ENCODE data around the gene MYBPC1.
"Not testable (repeated sequence)": the region's sequence is repeated elsewhere in the genome, so short reads cannot be mapped to it uniquely, and the experiment has no call there.

MYBPC1 gene

GRCh38 chr12:101713059-101713682 lies 118.4 kb downstream of the MYBPC1 start:
- H3K4me3 ChIP-seq (ENCODE audit: low read depth, low read length): no peak overlapping the region
- no peaks in the 10 kb centered on the region for H3K36me3 ChIP-seq (ENCODE audit: control insufficient read depth, insufficient read depth, low read length)
- no peaks in the 10 kb centered on the region for H3K27me3 ChIP-seq (ENCODE audit: control insufficient read depth, insufficient read depth, low read length)
- H3K9ac ChIP-seq (ENCODE audit: low read length): no peak overlapping the region
- H3K4me1 ChIP-seq (ENCODE audit: control insufficient read depth, insufficient read depth, low read length): peaks cover 3% of the 10 kb centered on the region; the same call in 1 of the 2 replicates
- no peak overlapping the region for H3K27ac ChIP-seq (ENCODE audit: low read depth, low read length)
- no peaks in the 10 kb centered on the region for H3K9me3 ChIP-seq (ENCODE audit: control insufficient read depth, insufficient read depth, low read depth, low read length)

- Histone ChIP-seq H3K9ac (ENCODE audit: low read length) (no peak overlapping the region), H3K4me3 (ENCODE audit: low read depth, low read length) (no peak overlapping the region), H3K9me3 (ENCODE audit: control insufficient read depth, insufficient read depth, low read depth, low read length) (no peaks in the 10 kb centered on the region), H3K4me1 (ENCODE audit: control insufficient read depth, insufficient read depth, low read length) (peaks cover 3% of the 10 kb centered on the region; the same call in 1 of the 2 replicates), H3K27ac (ENCODE audit: low read depth, low read length) (no peak overlapping the region), H3K27me3 (ENCODE audit: control insufficient read depth, insufficient read depth, low read length) (no peaks in the 10 kb centered on the region), H3K36me3 (ENCODE audit: control insufficient read depth, insufficient read depth, low read length) (no peaks in the 10 kb centered on the region)
Observed at GRCh38 chr12:101713930-101714329, 119.2 kb downstream of the MYBPC1 start.

- Histone ChIP-seq H3K9ac (ENCODE audit: low read length) (no peak overlapping the region), H3K27me3 (ENCODE audit: control insufficient read depth, insufficient read depth, low read length) (no peaks in the 10 kb centered on the region), H3K9me3 (ENCODE audit: control insufficient read depth, insufficient read depth, low read depth, low read length) (no peaks in the 10 kb centered on the region), H3K27ac (ENCODE audit: low read depth, low read length) (no peak overlapping the region), H3K4me1 (ENCODE audit: control insufficient read depth, insufficient read depth, low read length) (peaks cover 3% of the 10 kb centered on the region; the same call in 1 of the 2 replicates), H3K36me3 (ENCODE audit: control insufficient read depth, insufficient read depth, low read length) (no peaks in the 10 kb centered on the region), H3K4me3 (ENCODE audit: low read depth, low read length) (no peak overlapping the region)
Observed at GRCh38 chr12:101714877-101715444, 120.2 kb downstream of the MYBPC1 start.

- H3K27ac ChIP-seq (ENCODE audit: low read depth, low read length): no peak overlapping the region
Observed at GRCh38 chr12:101719566-101719965, 124.8 kb downstream of the MYBPC1 start.

GRCh38 chr12:101720118-101720517 lies 125.3 kb downstream of the MYBPC1 start:
- no peak overlapping the region for H3K9ac ChIP-seq (ENCODE audit: low read length)
- no peak overlapping the region for H3K4me3 ChIP-seq (ENCODE audit: low read depth, low read length)
- H3K4me1 ChIP-seq (ENCODE audit: control insufficient read depth, insufficient read depth, low read length): no peaks in the 10 kb centered on the region
- peaks cover 6% of the 10 kb centered on the region for H3K36me3 ChIP-seq (ENCODE audit: control insufficient read depth, insufficient read depth, low read length)
- H3K9me3 ChIP-seq (ENCODE audit: control insufficient read depth, insufficient read depth, low read depth, low read length): no peaks in the 10 kb centered on the region
- H3K27ac ChIP-seq (ENCODE audit: low read depth, low read length): no peak overlapping the region
- H3K27me3 ChIP-seq (ENCODE audit: control insufficient read depth, insufficient read depth, low read length): no peaks in the 10 kb centered on the region

More at GRCh38 chr12:101719566-101719965, 124.8 kb downstream of the MYBPC1 start:
- Histone ChIP-seq H3K36me3 (ENCODE audit: control insufficient read depth, insufficient read depth, low read length) (peaks cover 6% of the 10 kb centered on the region), H3K4me1 (ENCODE audit: control insufficient read depth, insufficient read depth, low read length) (no peaks in the 10 kb centered on the region), H3K9ac (ENCODE audit: low read length) (no peak overlapping the region), H3K4me3 (ENCODE audit: low read depth, low read length) (no peak overlapping the region), H3K27me3 (ENCODE audit: control insufficient read depth, insufficient read depth, low read length) (no peaks in the 10 kb centered on the region), H3K9me3 (ENCODE audit: control insufficient read depth, insufficient read depth, low read depth, low read length) (no peaks in the 10 kb centered on the region)

GRCh38 chr12:101722392-101722791 lies 127.6 kb downstream of the MYBPC1 start:
- H3K27me3 ChIP-seq (ENCODE audit: control insufficient read depth, insufficient read depth, low read length): no peaks in the 10 kb centered on the region
- no peaks in the 10 kb centered on the region for H3K4me1 ChIP-seq (ENCODE audit: control insufficient read depth, insufficient read depth, low read length)
- H3K36me3 ChIP-seq (ENCODE audit: control insufficient read depth, insufficient read depth, low read length): peaks cover 6% of the 10 kb centered on the region
- no peaks in the 10 kb centered on the region for H3K9me3 ChIP-seq (ENCODE audit: control insufficient read depth, insufficient read depth, low read depth, low read length)
- no peak overlapping the region for H3K27ac ChIP-seq (ENCODE audit: low read depth, low read length)
- no peak overlapping the region for H3K9ac ChIP-seq (ENCODE audit: low read length)
- H3K4me3 ChIP-seq (ENCODE audit: low read depth, low read length): no peak overlapping the region

GRCh38 chr12:101727098-101727497 lies 132.3 kb downstream of the MYBPC1 start:
- no peak overlapping the region for H3K27ac ChIP-seq (ENCODE audit: low read depth, low read length)
- no peak overlapping the region for H3K9ac ChIP-seq (ENCODE audit: low read length)
- H3K4me3 ChIP-seq (ENCODE audit: low read depth, low read length): no peak overlapping the region

GRCh38 chr12:101729842-101730241 lies 135.1 kb downstream of the MYBPC1 start:
- no peak overlapping the region for H3K27ac ChIP-seq (ENCODE audit: low read depth, low read length)
- no peaks in the 10 kb centered on the region for H3K27me3 ChIP-seq (ENCODE audit: control insufficient read depth, insufficient read depth, low read length)
- no peaks in the 10 kb centered on the region for H3K4me1 ChIP-seq (ENCODE audit: control insufficient read depth, insufficient read depth, low read length)
- H3K9me3 ChIP-seq (ENCODE audit: control insufficient read depth, insufficient read depth, low read depth, low read length): no peaks in the 10 kb centered on the region
- no peak overlapping the region for H3K4me3 ChIP-seq (ENCODE audit: low read depth, low read length)
- no peaks in the 10 kb centered on the region; the same call in 1 of the 2 replicates for H3K36me3 ChIP-seq (ENCODE audit: control insufficient read depth, insufficient read depth, low read length)
- H3K9ac ChIP-seq (ENCODE audit: low read length): no peak overlapping the region

More at GRCh38 chr12:101727098-101727497, 132.3 kb downstream of the MYBPC1 start:
- H3K36me3 ChIP-seq (ENCODE audit: control insufficient read depth, insufficient read depth, low read length): peaks cover 6% of the 10 kb centered on the region
- H3K27me3 ChIP-seq (ENCODE audit: control insufficient read depth, insufficient read depth, low read length): no peaks in the 10 kb centered on the region
- no peaks in the 10 kb centered on the region for H3K9me3 ChIP-seq (ENCODE audit: control insufficient read depth, insufficient read depth, low read depth, low read length)
- no peaks in the 10 kb centered on the region for H3K4me1 ChIP-seq (ENCODE audit: control insufficient read depth, insufficient read depth, low read length)

- Histone ChIP-seq H3K4me3 (ENCODE audit: low read depth, low read length) (no peak overlapping the region), H3K27ac (ENCODE audit: low read depth, low read length) (no peak overlapping the region), H3K36me3 (ENCODE audit: control insufficient read depth, insufficient read depth, low read length) (no peaks in the 10 kb centered on the region)
Observed at GRCh38 chr12:101732318-101732717, 137.5 kb downstream of the MYBPC1 start.

GRCh38 chr12:101733166-101733565 lies 138.4 kb downstream of the MYBPC1 start:
- no peak overlapping the region for H3K9ac ChIP-seq (ENCODE audit: low read length)
- H3K4me3 ChIP-seq (ENCODE audit: low read depth, low read length): no peak overlapping the region
- no peaks in the 10 kb centered on the region for H3K4me1 ChIP-seq (ENCODE audit: control insufficient read depth, insufficient read depth, low read length)
- H3K36me3 ChIP-seq (ENCODE audit: control insufficient read depth, insufficient read depth, low read length): no peaks in the 10 kb centered on the region
- H3K27ac ChIP-seq (ENCODE audit: low read depth, low read length): no peak overlapping the region
- H3K27me3 ChIP-seq (ENCODE audit: control insufficient read depth, insufficient read depth, low read length): no peaks in the 10 kb centered on the region
- H3K9me3 ChIP-seq (ENCODE audit: control insufficient read depth, insufficient read depth, low read depth, low read length): no peaks in the 10 kb centered on the region

More at GRCh38 chr12:101732318-101732717, 137.5 kb downstream of the MYBPC1 start:
- Histone ChIP-seq H3K9me3 (ENCODE audit: control insufficient read depth, insufficient read depth, low read depth, low read length) (no peaks in the 10 kb centered on the region), H3K9ac (ENCODE audit: low read length) (no peak overlapping the region), H3K27me3 (ENCODE audit: control insufficient read depth, insufficient read depth, low read length) (no peaks in the 10 kb centered on the region), H3K4me1 (ENCODE audit: control insufficient read depth, insufficient read depth, low read length) (no peaks in the 10 kb centered on the region)

- not testable (repeated sequence) for H3K36me3 ChIP-seq (ENCODE audit: control insufficient read depth, insufficient read depth, low read length); H3K27me3 ChIP-seq (ENCODE audit: control insufficient read depth, insufficient read depth, low read length); H3K4me1 ChIP-seq (ENCODE audit: control insufficient read depth, insufficient read depth, low read length); H3K27ac ChIP-seq (ENCODE audit: low read depth, low read length); H3K9ac ChIP-seq (ENCODE audit: low read length); H3K9me3 ChIP-seq (ENCODE audit: control insufficient read depth, insufficient read depth, low read depth, low read length); H3K4me3 ChIP-seq (ENCODE audit: low read depth, low read length)
Observed at GRCh38 chr12:101734482-101734881, 139.7 kb downstream of the MYBPC1 start.
